Omental fat pad (tissue), 4 donors: Measurements from ENCODE around the gene CLDN9. TPM values are rescaled to one million over a fixed set of nuclear protein-coding genes. Genes with fewer than 3 reads are reported as not detected.

Source experiments
- ATAC-seq: fragments of 150-250 bp; one replicate; pipeline ENCODE4 v1.9.1; 2016; ENCODE audit warnings: mild to moderate bottlenecking, moderate library complexity; ENCODE audit not compliant: low FRiP score
- DNase-seq: peaks from one replicate; pipeline ENCODE4 v3.0.0-alpha.2; 2019; ENCODE audit warnings: low spot score
- total RNA-seq, 4 donors: library from RNA; depleted of rRNA; stranded (reverse); fragments of >200 nt; gene quantifications; one replicate each; pipeline ENCODE4 v1.1.0, GENCODE V29; 2016
- TF ChIP-seq, protein P1 (sequence below), 3 donors: fragments of 450-650 bp; IDR thresholded peaks; one replicate each; pipeline ENCODE4 v1.5.1; 2016 to 2017; ENCODE audit warnings: antibody characterized with exemption in 3 of 3, mild to moderate bottlenecking in 3 of 3, moderate library complexity in 2 of 3

CLDN9 gene, protein sequence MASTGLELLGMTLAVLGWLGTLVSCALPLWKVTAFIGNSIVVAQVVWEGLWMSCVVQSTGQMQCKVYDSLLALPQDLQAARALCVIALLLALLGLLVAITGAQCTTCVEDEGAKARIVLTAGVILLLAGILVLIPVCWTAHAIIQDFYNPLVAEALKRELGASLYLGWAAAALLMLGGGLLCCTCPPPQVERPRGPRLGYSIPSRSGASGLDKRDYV
- under 1 TPM in 2 of 4 donors, not detected in 2; 0.24 to 0.63 TPM for total RNA-seq

DNA sequence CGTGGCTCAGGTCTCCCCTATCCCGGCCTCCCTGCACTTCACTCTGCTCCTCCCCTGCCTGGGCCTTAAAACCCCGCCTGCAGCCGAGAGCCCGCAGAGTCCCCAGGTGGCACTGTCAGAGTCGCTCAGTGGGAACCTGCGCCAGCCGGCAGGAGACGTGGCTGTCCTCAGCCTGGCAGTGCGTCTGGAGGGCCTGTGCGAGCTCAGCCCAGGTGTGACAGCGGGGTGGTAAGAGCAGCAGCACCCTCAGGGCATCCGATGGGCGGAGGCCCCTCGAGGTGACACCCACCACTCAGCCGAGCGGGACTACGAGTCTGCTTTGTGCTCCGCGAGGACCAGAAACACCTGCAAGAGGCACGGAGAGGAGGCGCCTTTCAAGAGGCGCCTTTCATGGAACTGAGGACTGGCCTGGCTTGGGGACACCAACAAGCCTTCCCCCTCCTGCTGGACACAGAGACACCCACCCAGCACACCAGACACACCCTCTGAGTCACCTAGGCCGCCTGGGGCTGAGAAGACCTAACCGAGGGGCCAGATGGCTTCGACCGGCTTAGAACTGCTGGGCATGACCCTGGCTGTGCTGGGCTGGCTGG lies at the start of gene CLDN9:
Gene CLDN9 (plus strand): TSS at position 96 of the 593 bp plus-strand sequence. CDS start 440 bp downstream, at position 536.
- ATAC-seq (no peak), DNase-seq (no peak)
- TF ChIP-seq, protein P1, sequence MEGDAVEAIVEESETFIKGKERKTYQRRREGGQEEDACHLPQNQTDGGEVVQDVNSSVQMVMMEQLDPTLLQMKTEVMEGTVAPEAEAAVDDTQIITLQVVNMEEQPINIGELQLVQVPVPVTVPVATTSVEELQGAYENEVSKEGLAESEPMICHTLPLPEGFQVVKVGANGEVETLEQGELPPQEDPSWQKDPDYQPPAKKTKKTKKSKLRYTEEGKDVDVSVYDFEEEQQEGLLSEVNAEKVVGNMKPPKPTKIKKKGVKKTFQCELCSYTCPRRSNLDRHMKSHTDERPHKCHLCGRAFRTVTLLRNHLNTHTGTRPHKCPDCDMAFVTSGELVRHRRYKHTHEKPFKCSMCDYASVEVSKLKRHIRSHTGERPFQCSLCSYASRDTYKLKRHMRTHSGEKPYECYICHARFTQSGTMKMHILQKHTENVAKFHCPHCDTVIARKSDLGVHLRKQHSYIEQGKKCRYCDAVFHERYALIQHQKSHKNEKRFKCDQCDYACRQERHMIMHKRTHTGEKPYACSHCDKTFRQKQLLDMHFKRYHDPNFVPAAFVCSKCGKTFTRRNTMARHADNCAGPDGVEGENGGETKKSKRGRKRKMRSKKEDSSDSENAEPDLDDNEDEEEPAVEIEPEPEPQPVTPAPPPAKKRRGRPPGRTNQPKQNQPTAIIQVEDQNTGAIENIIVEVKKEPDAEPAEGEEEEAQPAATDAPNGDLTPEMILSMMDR (IDR thresholded peaks at IDR 0.05) = no peak

DNA sequence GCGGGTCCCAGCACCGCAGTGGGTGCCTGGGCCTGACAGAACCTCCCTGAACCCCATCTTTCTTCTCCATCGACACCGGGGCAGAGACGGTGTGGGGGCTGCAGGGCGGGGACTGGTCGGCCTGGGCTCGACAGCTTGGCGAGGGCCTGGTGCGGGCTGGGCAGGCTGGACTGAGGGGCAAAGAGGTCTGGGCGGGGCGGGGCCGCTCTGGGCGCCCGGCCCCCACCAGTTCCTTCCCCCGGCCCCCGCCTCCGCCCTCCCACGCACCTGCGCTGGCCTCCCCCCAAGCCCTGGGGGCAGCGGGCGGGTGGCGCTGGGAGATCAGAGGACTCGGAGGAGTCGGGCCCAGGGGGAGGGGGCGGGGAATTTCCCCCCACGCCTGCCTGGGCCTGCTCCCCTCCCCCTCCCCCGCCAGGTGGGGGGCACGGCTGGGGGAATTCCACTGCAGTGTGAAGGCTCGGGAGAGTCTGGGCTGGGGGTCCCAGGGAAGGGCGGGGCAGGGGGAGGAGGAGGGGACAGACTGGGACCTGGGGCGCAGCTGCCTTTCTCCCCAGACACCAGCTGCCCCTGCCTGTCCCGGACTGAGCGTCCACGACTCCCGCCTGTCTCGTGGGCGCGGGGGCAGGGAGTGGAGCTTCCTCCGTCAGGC lies 49.5 kb upstream of the CLDN9 start:
- no peak for ATAC-seq
- TF ChIP-seq, protein P1 (IDR thresholded peaks at IDR 0.05) = no peak
- no peak for DNase-seq

DNA sequence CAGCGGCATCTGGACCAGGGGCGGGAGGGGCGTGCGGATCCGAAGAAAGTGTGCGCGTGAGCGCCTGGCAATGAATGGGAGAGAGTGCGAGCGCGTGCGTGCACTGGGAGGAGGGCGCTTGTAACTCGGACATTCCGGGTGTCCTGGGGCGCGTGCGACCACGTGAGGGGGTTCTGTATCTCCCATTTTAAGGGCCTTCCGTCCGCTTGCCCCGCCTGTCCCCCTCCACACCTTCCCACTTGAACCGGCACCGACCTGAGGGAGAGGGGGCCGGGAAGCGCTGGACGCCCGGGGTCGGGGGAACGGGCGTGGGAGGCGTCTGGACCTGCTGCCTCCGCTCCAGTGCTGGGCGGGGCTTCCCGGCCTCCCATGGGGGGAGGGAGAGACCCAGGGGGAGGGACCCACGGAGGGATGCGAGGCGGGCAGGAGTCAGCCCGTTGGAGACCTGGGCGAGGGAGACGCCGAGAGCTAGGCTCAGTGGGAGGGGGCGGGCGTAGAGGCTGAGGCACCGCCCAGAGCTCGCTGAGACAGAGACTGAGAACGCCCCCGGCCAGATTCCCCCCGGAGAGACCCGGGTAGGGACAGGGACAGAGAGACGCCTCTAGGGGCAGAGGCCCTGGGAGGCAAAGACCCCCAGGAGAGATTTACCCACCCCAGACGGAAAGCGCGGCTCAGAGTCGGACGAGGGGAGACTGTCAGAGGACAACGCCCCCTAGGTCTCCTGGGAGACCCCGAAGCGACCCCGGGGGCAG lies 48.8 kb upstream of the CLDN9 start, which contains the start of gene KREMEN2:
Gene KREMEN2 (plus strand): TSS at position 553 of the 752 bp plus-strand sequence. CDS start 246 bp downstream, outside the sequence.
- ATAC-seq (peak; percentile 60), DNase-seq (no peak)
- TF ChIP-seq, protein P1 (IDR thresholded peaks at IDR 0.05) = no peak

DNA sequence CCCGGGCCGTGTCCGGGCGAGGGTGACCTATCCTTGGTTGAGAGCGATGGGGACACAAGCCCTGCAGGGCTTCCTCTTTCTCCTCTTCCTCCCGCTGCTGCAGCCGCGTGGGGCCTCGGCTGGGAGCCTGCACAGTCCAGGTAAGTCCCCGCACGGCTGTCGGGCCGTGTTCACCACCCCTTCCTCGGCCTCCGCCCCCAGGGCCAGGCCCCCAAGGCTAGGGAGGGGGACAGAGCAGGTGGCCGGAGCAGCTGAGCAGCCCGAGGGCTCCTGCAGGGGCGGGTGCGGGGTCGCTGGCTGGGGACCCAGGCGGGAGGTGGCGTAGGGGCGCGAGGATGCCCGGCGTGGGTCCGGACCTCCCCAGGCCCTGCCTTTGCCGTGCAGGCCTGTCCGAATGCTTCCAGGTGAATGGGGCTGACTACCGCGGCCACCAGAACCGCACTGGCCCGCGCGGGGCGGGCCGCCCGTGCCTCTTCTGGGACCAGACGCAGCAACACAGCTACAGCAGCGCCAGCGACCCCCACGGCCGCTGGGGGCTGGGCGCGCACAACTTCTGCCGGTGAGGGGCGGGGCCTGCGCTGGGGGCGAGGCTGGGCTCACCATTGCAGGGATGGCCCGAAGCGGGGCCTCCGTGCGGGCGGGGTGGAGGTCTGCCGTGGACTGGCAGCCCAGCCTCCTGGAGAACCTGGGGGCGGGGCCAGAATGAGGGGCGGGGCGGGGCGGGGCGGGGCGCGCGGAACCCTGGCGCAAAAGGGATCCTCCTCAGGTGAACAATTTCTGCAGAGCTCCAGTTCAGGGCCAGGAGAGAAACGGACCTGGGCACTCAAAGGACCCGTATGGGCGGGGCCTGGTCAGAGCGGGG lies 48.0 kb upstream of the CLDN9 start:
- TF ChIP-seq, protein P1 (IDR thresholded peaks at IDR 0.05) = no peak
- no peak for DNase-seq
- ATAC-seq = no peak

DNA sequence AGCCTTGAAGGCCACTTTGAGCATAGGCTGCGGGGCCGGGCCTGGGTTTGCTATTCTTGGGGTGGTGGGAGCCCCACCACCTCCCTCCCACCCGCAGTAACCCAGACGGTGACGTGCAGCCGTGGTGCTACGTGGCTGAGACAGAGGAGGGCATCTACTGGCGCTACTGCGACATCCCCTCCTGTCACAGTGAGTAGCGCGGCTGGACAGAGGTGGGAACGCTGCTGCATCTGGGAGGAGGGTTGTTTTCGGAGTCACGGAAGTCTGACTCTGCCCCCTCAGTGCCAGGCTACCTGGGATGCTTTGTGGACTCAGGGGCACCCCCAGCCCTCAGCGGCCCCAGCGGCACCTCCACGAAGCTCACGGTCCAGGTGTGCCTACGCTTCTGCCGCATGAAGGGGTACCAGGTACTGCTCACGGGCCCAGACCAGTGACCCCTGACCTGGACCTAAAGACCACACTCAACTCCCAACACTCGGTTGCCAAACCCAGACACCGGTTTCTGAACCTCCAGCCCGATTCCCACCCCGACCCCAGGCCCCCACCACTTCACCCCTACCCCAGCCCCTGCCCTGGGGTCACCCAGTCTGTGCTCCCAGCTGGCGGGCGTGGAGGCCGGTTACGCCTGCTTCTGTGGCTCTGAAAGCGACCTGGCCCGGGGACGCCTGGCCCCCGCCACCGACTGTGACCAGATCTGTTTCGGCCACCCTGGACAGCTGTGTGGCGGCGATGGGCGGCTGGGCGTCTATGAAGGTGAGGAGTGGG lies 46.5 kb upstream of the CLDN9 start:
- DNase-seq (no peak), ATAC-seq (no peak)
- TF ChIP-seq, protein P1 (IDR thresholded peaks at IDR 0.05) = no peak
